ENCODE results near the gene GJC1.
A peak's percentile ranks its signal among the peaks of the same experiment; 100 is the strongest.

The GJC1 gene

GRCh38 chr17:44775838-44776621 is 54.1 kb downstream of the GJC1 start:
- no peak for DNase-seq

DNA sequence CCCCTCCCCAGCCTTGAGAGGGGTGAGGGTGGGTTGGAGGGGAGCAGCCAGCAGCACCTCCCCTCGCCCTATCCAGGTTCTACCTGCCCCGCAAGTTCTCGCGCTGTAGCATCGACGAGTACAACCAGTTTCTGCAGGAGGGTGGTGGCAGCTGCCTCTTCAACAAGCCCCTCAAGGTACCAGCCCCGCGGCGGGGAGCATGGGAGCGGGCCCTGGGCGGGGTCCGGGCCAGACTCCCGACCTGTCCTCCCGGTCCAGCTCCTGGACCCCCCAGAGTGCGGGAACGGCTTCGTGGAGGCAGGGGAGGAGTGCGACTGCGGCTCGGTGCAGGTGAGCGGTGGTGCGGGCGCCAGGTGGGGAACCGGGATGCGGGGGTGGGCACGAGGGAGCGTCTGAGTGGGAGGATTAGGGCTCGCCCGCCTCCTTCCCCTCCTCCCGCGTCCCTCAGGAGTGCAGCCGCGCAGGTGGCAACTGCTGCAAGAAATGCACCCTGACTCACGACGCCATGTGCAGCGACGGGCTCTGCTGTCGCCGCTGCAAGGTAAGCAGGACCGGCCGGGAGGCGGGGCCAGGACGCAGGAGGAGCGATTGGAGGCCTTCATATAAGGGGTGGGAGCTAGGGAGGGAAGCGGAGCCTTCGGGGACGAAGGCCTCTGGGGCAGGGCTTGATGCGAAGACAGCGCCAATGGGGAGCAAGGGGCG is 54.8 kb downstream of the GJC1 start:
- DNase-seq: peak; percentile 95 to 97

DNA sequence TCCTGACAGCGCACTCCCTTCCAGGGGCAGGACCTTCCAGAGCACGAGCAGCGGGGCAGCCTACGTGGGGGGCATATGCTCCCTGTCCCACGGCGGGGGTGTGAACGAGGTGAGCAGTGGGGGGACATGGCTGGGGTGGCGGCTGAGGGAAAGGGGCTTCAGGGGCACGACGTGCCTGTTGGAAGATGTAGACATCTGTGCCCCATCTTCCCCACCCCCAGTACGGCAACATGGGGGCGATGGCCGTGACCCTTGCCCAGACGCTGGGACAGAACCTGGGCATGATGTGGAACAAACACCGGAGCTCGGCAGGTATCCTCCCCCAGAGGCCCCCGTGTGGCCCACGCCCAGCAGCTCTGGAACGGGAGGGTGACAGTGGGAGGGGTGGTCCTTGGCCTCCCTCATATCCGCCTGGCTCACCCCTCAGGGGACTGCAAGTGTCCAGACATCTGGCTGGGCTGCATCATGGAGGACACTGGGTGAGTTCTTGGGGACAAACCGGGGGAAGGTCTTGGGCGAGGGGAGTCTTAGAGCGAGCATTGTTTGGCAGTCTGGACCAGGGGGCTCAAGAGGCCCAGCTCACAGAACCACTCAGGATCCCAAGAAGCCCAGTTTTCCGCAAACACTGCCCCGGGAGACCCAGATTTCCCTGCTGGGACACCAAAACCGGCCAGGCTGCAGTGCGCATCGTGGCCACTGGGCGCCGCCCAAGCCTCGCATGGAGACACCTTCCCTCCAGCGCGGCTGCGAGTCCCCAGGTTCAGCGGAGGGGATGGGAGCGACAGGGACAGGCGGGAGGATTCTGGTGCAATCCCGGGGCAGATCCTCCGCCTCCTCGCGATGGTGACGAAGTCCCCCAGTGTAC is 55.6 kb downstream of the GJC1 start:
- peak in 1 of 2 experiments; percentile 31 for DNase-seq

DNA sequence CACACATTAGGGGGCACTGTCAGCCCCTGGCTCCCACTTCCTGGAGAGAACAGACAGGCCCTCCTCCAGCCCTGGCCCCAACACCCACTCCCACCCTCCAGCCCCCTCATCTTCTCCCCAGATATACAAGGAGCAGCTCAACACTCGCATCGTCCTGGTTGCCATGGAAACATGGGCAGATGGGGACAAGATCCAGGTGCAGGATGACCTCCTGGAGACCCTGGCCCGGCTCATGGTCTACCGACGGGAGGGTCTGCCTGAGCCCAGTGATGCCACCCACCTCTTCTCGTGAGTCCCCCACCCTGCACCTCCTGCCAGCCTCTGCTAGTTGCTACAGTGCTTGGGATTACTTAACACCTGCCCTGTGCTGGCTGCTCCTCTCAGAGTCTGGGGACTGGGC is 56.9 kb downstream of the GJC1 start:
- DNase-seq: no peak

DNA sequence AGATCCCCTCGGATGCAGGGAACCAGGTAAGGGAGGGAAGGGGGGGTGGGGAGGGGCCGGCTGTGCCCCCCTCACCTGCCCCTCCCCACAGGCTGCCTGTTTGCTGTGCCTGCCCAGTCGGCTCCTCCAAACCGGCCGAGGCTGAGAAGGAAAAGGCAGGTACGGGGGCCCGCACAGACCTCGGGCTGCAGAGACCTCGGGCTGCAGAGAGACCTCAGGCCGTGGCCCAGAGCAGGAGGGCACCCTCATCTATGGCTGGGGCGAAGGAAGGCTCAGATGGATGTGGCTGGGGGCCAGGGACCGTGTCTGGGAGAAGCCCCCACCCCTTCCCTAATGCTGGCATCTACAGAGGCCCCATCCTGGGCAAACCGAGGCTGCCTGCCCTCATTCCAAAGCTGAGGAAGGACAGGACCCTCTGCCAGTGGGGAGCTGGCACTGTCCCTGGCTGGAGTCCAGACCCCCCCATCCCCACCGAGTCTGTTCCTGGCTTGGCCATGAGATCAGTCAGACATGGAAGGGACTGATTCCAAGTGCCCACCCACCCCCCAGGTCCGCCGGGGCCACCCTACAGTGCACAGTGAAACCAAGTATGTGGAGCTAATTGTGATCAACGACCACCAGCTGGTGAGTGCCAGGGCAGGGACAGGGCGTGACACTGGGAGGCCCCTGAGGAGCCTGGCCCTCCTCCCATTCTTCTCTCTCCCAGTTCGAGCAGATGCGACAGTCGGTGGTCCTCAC is 57.6 kb downstream of the GJC1 start:
- no peak for DNase-seq

DNA sequence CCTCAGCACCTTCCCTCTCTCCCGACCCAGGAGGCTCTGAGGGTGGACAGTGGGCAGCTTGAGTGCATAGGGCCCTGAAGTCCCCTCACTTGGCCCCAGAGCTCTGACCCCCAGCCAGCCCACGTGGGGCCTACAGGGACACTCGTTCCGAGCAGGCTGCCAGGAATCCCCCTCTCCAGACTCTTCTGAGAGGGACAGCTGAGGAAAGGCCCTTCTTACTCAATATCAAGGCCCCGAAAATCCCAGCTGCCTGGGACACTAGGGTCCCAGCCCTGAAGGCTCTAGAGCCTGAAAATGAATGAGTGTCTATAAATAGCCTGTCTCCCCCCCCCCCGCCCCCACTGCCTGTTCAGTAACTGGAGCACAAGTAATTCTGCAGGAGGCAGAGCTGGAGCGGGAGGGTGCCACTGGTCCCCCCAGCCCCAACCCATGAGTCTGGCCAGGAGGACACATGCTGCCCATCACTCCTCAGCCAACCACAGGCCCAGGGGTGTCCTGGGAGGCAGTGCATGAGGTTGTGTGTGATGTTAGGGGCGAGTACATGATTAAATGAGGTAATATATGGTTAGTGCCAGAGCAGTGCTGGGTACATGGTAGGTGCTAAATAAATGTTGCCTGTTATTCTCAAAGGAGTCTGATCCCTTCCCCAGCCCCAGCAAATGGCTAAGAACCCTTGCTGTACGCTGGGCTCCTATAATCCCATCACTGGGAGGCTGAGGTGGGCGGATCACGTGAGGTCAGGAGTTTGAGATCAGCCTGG is 59.7 kb downstream of the GJC1 start:
- no peak for DNase-seq

DNA sequence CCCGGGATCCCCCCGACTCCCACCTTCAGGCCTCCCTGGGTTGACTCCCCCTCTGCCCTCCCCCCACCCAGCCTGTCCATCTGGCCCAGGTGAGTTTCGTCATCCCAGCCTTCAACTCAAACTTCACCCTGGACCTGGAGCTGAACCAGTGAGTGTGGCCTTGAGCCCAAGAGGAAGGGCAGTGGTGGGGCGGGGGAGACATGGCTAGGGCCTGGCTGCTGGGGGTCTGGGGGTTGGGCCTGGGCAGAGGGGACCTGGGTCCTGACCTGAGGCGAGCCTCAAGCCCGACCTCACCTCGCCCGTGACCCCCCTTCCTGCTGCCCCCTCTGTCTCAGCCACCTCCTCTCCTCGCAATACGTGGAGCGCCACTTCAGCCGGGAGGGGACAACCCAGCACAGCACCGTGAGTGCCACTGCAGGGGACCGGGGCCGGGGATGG is 60.4 kb downstream of the GJC1 start:
- no peak for DNase-seq

- no peak for DNase-seq
Measured at GRCh38 chr17:44769230-44769629, 60.9 kb downstream of the GJC1 start.

DNA sequence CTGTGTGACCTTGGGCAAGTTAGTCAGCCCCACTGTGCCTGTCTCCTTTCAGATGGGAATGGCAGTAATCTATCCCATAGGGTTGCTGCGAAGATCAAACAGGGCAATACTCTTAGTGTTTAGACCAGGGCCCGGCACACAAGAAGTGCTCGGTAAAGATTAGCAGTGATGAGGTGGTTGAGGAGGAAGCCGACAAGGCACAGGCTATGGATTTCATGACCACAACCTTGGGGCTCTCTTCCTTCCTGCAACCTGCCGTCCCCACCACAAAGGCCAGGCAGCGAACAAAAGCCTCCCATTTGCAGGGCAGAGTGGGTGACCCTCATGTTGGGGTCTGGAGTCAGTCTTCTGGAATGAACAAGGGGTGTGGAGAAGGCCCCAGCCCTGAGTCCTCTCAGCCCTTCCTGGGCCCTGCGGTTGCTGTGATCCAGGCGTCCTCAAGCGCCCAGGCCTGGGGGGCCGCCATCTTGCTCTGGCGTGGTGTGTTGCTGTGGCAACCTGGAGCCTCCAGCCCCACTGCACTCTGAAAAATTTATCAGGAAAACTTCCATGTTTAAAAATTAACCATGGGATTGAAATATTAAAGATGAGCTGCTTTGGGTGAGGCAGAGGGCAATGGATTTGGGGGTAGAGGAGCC is 61.5 kb downstream of the GJC1 start:
- DNase-seq: no peak

GRCh38 chr17:44767493-44767892 is 62.6 kb downstream of the GJC1 start:
- DNase-seq: no peak

DNA sequence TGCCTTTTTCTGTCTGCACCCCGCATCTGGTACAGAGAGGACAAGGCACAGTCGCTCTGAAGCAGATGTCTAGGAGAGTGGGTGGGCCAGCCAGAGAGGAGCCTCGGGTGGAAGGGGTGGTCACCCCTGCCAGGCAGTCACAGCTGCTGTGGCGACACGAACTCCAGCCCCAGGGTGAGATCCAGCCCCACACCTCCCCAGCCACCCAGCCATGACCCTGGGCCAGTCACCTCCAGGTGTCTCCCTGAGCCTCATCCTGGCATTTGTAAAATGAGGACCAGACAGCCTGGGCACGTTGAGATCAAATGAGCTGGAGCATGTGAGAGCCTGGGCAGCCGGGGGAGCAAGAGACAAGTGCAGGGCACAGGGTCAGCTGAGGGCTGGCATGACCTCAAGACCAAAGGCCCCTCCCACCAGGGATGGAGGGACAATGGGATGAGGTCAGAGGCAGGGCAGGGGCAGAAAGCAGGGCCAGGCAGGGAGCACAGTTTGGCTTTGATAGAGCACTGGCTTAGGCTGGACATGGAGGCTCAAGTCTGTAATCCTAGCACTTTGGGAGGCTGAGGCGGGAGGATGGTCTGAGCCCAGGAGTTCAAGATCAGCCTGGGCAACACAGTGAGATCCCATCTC is 63.6 kb downstream of the GJC1 start:
- DNase-seq: no peak

DNA sequence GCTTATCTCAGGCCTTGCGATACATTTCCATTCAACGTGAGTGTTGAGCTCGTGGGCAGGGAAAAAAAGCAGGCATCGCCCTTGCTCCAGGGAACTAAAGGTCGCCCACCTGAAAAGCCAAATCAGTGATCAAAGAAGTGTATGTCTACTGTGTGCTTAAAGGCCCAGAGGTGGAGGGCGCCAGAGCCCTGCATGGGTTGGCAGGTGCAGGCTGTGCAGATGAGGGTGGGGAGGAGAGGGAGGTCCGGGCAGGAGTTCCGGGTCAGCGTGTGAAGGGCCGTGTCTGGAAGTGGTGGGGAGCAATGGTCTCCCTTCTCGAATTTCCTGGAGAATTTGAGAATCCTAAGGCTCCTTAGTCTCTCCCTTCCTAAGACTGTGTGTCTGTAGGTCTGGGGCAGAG is 64.1 kb downstream of the GJC1 start:
- DNase-seq: no peak

- DNase-seq: no peak
Measured at GRCh38 chr17:44763170-44763569, 66.9 kb downstream of the GJC1 start.

- DNase-seq: no peak
Measured at GRCh38 chr17:44761932-44762810, 67.9 kb downstream of the GJC1 start.

- no peak for DNase-seq
Measured at GRCh38 chr17:44760474-44761308, 69.4 kb downstream of the GJC1 start.

GRCh38 chr17:44759916-44760243 is 70.2 kb downstream of the GJC1 start:
- DNase-seq: no peak

DNA sequence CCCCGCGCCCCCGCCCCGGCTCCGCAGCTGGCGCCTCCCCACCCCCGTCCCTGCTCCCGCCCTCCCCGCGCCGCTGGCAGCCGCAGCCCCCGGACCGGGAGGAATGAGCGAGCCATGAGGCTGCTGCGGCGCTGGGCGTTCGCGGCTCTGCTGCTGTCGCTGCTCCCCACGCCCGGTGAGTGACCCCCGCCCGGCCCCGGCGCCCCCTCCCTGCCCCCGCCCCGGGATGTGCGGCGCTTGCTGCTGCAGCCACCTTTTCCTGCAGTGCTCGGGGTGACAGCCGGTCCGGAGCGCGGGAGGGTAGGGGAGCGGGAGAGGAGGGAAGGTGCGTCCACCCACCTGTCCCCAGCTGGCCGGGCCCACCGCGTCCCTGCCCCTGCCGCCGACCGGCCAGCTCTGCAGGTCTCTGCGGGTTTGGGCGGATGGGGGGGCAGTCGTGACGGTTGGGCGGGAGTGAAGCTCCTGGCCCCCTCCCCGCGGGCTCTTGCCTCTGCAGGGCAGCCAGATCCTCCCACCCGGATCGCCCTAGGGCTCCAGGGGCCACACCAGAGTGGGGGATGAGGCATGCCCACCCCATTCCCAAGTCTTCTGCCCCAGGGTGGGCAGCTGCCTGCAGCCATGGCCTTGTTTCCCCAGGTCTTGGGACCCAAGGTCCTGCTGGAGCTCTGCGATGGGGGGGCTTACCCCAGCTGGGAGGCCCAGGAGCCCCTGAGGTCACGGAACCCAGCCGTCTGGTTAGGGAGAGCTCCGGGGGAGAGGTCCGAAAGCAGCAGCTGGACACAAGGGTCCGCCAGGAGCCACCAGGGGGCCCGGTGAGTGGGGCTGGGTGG is 70.8 kb downstream of the GJC1 start:
- DNase-seq: no peak

DNA sequence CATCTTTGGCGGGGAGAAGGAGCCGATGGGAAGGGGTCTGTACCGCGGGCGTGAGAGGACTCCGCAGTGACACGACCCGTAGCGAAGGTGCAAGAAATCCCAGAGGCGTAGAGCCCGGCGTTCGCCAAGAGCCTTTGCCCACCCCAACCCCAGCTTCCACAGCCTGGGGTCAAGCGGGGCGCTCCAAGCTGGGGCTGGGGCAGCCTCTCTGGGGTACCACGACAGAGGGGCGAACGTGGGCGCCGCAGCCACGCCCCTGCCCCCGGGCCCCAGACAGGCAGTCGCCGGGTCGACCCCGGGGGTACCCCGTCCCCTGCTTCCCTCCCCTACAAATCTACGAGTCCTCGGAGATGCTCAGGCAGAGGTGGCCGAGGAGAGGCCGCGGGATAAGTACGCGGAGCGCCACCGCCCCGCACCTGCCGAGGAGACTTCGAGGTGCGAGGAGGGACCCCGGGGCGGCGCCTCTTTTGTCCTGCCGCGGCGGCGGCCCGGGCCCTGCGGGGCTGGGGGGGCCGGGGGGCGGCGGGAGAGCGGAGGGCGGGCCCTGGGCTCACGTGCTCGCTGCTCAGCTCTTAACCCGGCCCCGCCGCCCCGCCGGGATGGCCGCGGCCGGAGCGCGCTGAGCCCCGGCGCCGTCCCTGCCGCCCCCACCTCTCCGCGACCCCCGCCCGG is 71.5 kb downstream of the GJC1 start, which contains the start of gene ADAM11:
Gene ADAM11 (plus strand): TSS at position 575 of the 672 bp plus-strand sequence. CDS start 212 bp downstream, outside the sequence.
- no peak for DNase-seq
